A549 (cell line): ENCODE results near the gene TMEM273. TPM values are rescaled to one million over a fixed set of nuclear protein-coding genes. Genes with fewer than 3 reads are reported as not detected.
"Not testable (repeated sequence)": the region's sequence is repeated elsewhere in the genome, so short reads cannot be mapped to it uniquely, and the experiment has no call there.

Experiments
- ATAC-seq, 2 experiments: fragments of 200-7000 bp in 1 of 2; fragments of >200 bp in 1 of 2; cut with Nextera tagmentation in 1 of 2; cut with Tn5 transposase in 1 of 2; 3 replicates each; pipeline versions ENCODE4 v1.8.0 to v1.9.1; 2018 to 2020; ENCODE audit warnings: mild to moderate bottlenecking in 1 of 2, moderate library complexity in 1 of 2
- CTCF ChIA-PET: fragments of 300-600 bp; sonication (Branson Sonifier 250); formaldehyde crosslinking; extraction: SDS; loops from one replicate; lab custom pipeline; 2021; ENCODE audit warnings: antibody characterized with exemption, inconsistent platforms; lab: Yijun Ruan, JAX
- POLR2A ChIA-PET: fragments of 350-600 bp; formaldehyde crosslinking; extraction: SDS; loops from one replicate; lab custom pipeline; 2021; ENCODE audit warnings: antibody characterized with exemption, inconsistent platforms; lab: Yijun Ruan, JAX
- DNase-seq, 2 experiments: peaks; one replicate each; pipeline versions ENCODE4 v3.0.0 to v3.0.0-alpha.2; 2011 to 2016; ENCODE audit warnings: low read depth in 1 of 2, low spot score in 1 of 2
- FAIRE-seq: peaks from 2 replicates; lab custom pipeline; 2011; peaks lifted over from hg19 to GRCh38; lab: Jason Lieb, UNC
- H3K27ac ChIP-seq, 2 experiments: fragments of >200 bp; sonication (Bioruptor Twin); formaldehyde crosslinking; 3 replicates each; pipeline ENCODE4 v1.5.1; 2016 to 2017
- H3K4me1 ChIP-seq: fragments of >200 bp; sonication (Bioruptor Twin); formaldehyde crosslinking; 3 replicates; pipeline ENCODE4 v1.6.1; 2016
- H3K4me2 ChIP-seq: fragments of >200 bp; sonication (Bioruptor Twin); formaldehyde crosslinking; 3 replicates; pipeline ENCODE4 v1.6.1; 2016
- H3K4me3 ChIP-seq: fragments of >200 bp; sonication (Bioruptor Twin); formaldehyde crosslinking; 3 replicates; pipeline ENCODE4 v1.5.1; 2016
- H3K9me3 ChIP-seq: fragments of >200 bp; sonication (Bioruptor Twin); formaldehyde crosslinking; 3 replicates; pipeline ENCODE4 v1.6.1; 2016
- BHLHE40 ChIP-seq: IDR thresholded peaks from 2 replicates; pipeline ENCODE4 v1.6.1; 2012; ENCODE audit warnings: low read depth, low read length, inconsistent platforms
- CBX8 ChIP-seq: fragments of 200-600 bp; sonication (generic); IDR thresholded peaks from 2 replicates; pipeline ENCODE4 v1.6.1; 2016
- CEBPB ChIP-seq, 2 experiments: fragments of >200 bp in 1 of 2; sonication (Bioruptor Twin) in 1 of 2; formaldehyde crosslinking in 1 of 2; IDR thresholded peaks; 2 replicates each; pipeline ENCODE4 v1.6.1; 2012 to 2016
- CTCF ChIP-seq: fragments of >200 bp; sonication (Bioruptor Twin); formaldehyde crosslinking; IDR thresholded peaks from 3 replicates; pipeline ENCODE4 v1.5.1; 2016
- EHMT2 ChIP-seq: fragments of 200-600 bp; sonication (generic); IDR thresholded peaks from 2 replicates; pipeline ENCODE4 v1.6.1; 2016; ENCODE audit warnings: antibody characterized with exemption, low read depth, mild to moderate bottlenecking, moderate library complexity
- EP300 ChIP-seq, 2 experiments: fragments of >200 bp; sonication (Bioruptor Twin); formaldehyde crosslinking; IDR thresholded peaks; 2 replicates in 1 of 2; 3 replicates in 1 of 2; pipeline ENCODE4 v1.6.1; 2016 to 2017
- ESRRA ChIP-seq: fragments of 150-350 bp; IDR thresholded peaks from 2 replicates; pipeline ENCODE4 v1.6.1; 2014; ENCODE audit warnings: mild to moderate bottlenecking, low read length, borderline replicate concordance
- FOSL2 ChIP-seq, 2 experiments: fragments of 450-650 bp in 1 of 2; fragments of >200 bp in 1 of 2; sonication (Bioruptor Twin) in 1 of 2; formaldehyde crosslinking; IDR thresholded peaks; 2 replicates each; pipeline versions ENCODE4 v1.5.0 to v1.6.1; 2016 to 2020; ENCODE audit warnings: mild to moderate bottlenecking in 1 of 2, moderate library complexity in 1 of 2
- FOXS1 ChIP-seq: fragments of 250-450 bp; sonication (Bioruptor Pico); IDR thresholded peaks from 2 replicates; pipeline ENCODE4 v1.5.0; 2020; ENCODE audit warnings: mild to moderate bottlenecking, moderate library complexity
- GATA3 ChIP-seq: IDR thresholded peaks from 2 replicates; pipeline ENCODE4 v1.6.1; 2012; ENCODE audit warnings: borderline replicate concordance
- HOXB5 ChIP-seq: fragments of 250-450 bp; sonication (Bioruptor Pico); IDR thresholded peaks from 2 replicates; pipeline ENCODE4 v1.5.0; 2020; ENCODE audit warnings: mild to moderate bottlenecking, moderate library complexity
- JUN ChIP-seq, 2 experiments: fragments of >200 bp; sonication (Bioruptor Twin); formaldehyde crosslinking; IDR thresholded peaks; 2 replicates in 1 of 2; 3 replicates in 1 of 2; pipeline ENCODE4 v1.6.1; 2016 to 2017
- JUNB ChIP-seq: fragments of >200 bp; sonication (Bioruptor Twin); formaldehyde crosslinking; IDR thresholded peaks from 2 replicates; pipeline ENCODE4 v1.6.1; 2016
- KDM1A ChIP-seq: fragments of 200-600 bp; sonication (generic); IDR thresholded peaks from 2 replicates; pipeline ENCODE4 v1.6.1; 2016; ENCODE audit warnings: low read depth, mild to moderate bottlenecking
- KDM5A ChIP-seq: fragments of 200-600 bp; sonication (generic); IDR thresholded peaks from 2 replicates; pipeline ENCODE4 v1.6.1; 2016; ENCODE audit warnings: antibody characterized with exemption, mild to moderate bottlenecking
- MAFK ChIP-seq: fragments of 450-650 bp; IDR thresholded peaks from 2 replicates; pipeline ENCODE4 v1.6.1; 2014; ENCODE audit not compliant: partially characterized antibody
- RAD21 ChIP-seq, 2 experiments: fragments of >200 bp in 1 of 2; sonication (Bioruptor Twin) in 1 of 2; formaldehyde crosslinking in 1 of 2; IDR thresholded peaks in 1 of 2; conservative IDR thresholded peaks in 1 of 2; 2 replicates in 1 of 2; 3 replicates in 1 of 2; pipeline ENCODE4 v1.6.1; 2012 to 2018; ENCODE audit warnings: inconsistent platforms in 1 of 2
- RCOR1 ChIP-seq: fragments of 150-350 bp; IDR thresholded peaks from 2 replicates; pipeline ENCODE4 v1.6.1; 2014; ENCODE audit warnings: antibody characterized with exemption, low read length, low read depth
- REST ChIP-seq: fragments of 200-600 bp; sonication (generic); IDR thresholded peaks from 2 replicates; pipeline ENCODE4 v1.6.1; 2016; ENCODE audit warnings: antibody characterized with exemption, mild to moderate bottlenecking, moderate library complexity
- SMC3 ChIP-seq: fragments of >200 bp; sonication (Bioruptor Twin); formaldehyde crosslinking; IDR thresholded peaks from 3 replicates; pipeline ENCODE4 v1.6.1; 2018; ENCODE audit warnings: inconsistent platforms
- TFCP2L1 ChIP-seq: fragments of 250-450 bp; sonication (Bioruptor Pico); IDR thresholded peaks from 2 replicates; pipeline ENCODE4 v1.5.0; 2021; ENCODE audit warnings: mild to moderate bottlenecking
- WGBS: methylation state at CpG from one replicate; pipeline ENCODE4 v1.1.6; 2017; ENCODE audit errors: missing lambda C conversion rate; 5-methylcytosine and 5-hydroxymethylcytosine counted together
- polyA plus RNA-seq, 4 experiments: library from polyadenylated mRNA; depleted of rRNA in 3 of 4; stranded (reverse); fragments of >200 nt; fragmentation: RNase III in 1 of 4; extraction: RNeasy Plus Mini Kit Qiagen cat#74134 plus additional on column Dnase treatment in 1 of 4; gene quantifications; 2 replicates in 3 of 4; 3 replicates in 1 of 4; pipeline ENCODE4 v1.2.3, GENCODE V29; 2011 to 2017
- TF ChIP-seq, protein P1 (sequence below): fragments of 450-650 bp; IDR thresholded peaks from 2 replicates; pipeline ENCODE4 v1.6.1; 2014; ENCODE audit warnings: antibody characterized with exemption
- TF ChIP-seq, protein P2 (sequence below): IDR thresholded peaks from 2 replicates; pipeline ENCODE4 v1.6.1; 2012; ENCODE audit warnings: low read depth, borderline replicate concordance

Gene TMEM273
- polyA plus RNA-seq, 2 of the 4 experiments (the other 2 are of a cell fraction) = not detected

DNA sequence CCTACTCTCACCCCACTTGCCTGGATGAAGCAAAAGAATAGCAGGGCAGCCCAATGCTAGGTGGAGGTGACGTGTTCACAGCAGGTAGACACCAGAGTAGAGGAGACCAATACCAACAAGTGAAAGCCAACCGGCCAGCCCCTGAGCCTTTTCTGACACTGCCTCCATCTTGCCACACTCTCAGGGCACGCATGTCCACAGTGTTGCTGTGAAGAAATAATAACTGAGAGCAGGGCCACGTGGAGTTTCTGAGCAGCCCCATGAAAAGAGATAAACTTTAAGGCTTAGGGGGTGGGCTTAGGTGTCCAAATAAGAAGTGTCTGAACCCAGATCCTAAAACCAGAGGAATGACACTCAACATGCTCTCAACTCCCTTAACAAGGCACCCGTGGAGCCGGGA is 9.0 kb upstream of the TMEM273 start:
- 21% methylated on average over 6 of the region's 6 CpGs for WGBS
- ATAC-seq (no peak), FAIRE-seq (no peak)

DNA sequence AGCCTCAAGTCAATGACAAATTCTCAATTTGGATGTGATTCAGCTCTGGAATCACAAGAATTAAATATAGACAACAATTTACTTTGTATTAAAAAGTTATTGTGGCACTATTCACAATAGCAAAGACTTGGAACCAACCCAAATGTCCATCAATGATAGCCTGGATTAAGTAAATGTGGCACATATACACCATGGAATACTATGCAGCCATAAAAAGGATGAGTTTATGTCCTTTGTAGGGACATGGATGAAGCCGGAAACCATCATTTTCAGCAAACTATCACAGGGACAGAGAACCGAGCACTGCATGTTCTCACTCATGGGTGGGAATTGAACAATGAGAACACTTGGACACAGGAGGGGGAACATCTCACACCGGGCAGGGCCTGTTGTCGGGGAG is 7.7 kb upstream of the TMEM273 start:
- DNase-seq, CTCF ChIA-PET, H3K4me2 ChIP-seq, H3K9me3 ChIP-seq, FAIRE-seq, H3K27ac ChIP-seq, ATAC-seq, POLR2A ChIA-PET, H3K4me1 ChIP-seq, H3K4me3 ChIP-seq: not testable (repeated sequence)
- 40% methylated on average over 4 of the region's 4 CpGs for WGBS

More for the DNA sequence above, 9.0 kb upstream of the TMEM273 start:
- H3K27ac ChIP-seq = no peak overlapping the region
- H3K4me2 ChIP-seq = no peak overlapping the region
- H3K4me1 ChIP-seq = no peaks in the 10 kb centered on the region
- no peak for TF ChIP-seq CBX8
- no peak for TF ChIP-seq KDM5A
- TF ChIP-seq GATA3 = no peak
- no peak for TF ChIP-seq EP300 (IDR thresholded peaks at IDR 0.05)
- TF ChIP-seq SMC3 = no peak
- TF ChIP-seq JUN (IDR thresholded peaks at IDR 0.05) = no peak
- TF ChIP-seq BHLHE40 = no peak
- no peak for TF ChIP-seq RCOR1
- no peak for TF ChIP-seq REST
- TF ChIP-seq, protein P1, sequence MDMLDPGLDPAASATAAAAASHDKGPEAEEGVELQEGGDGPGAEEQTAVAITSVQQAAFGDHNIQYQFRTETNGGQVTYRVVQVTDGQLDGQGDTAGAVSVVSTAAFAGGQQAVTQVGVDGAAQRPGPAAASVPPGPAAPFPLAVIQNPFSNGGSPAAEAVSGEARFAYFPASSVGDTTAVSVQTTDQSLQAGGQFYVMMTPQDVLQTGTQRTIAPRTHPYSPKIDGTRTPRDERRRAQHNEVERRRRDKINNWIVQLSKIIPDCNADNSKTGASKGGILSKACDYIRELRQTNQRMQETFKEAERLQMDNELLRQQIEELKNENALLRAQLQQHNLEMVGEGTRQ = no peak
- TF ChIP-seq MAFK = no peak
- TF ChIP-seq TFCP2L1 (CRISPR knock-in tag) = no peak
- no peak for TF ChIP-seq CTCF
- TF ChIP-seq EHMT2 = no peak
- ChIA-PET CTCF (no interaction called here), POLR2A (no interaction called here)
- no peaks in the 10 kb centered on the region for H3K9me3 ChIP-seq
- no peak overlapping the region for H3K4me3 ChIP-seq
- no peak for DNase-seq

DNA sequence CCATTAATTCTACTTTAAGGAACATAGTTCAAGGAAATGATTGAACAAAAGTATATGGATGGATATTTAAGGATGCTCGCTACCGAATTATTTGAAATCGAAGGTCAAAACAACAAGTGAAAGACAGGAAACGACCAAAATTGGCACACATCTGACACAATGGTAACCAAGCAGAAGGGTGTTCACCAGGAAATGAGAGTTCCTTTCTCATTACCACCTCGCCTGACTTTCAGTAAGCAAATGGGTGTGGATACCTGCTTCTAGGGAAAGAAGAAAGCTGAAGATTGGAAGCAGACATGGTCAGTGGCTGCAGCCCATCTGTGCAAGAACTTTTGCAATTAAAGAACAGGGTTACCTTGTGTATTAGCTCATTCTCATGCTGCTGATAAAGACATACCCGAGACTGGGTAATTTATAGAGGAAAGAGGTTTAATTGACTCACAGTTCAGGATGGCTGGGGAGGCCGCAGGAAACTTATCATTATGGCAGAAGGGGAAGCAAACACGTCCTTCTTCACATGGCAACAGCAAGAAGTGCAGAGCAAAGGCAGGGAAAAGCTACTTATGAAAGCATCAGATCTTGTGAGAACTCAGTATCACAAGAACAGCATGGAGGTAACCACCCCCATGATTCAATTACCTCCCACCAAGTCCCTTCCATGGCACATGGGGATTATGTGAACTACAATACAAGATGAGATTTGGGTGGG is 6.2 kb upstream of the TMEM273 start:
- WGBS = 24% methylated on average over 8 of the region's 8 CpGs
- Histone ChIP-seq H3K4me1 (no peaks in the 10 kb centered on the region), H3K27ac (no peak overlapping the region), H3K4me2 (no peak overlapping the region), H3K9me3 (no peaks in the 10 kb centered on the region), H3K4me3 (no peak overlapping the region)
- no peak for FAIRE-seq
- ChIA-PET CTCF (no interaction called here), POLR2A (no interaction called here)
- no peak for ATAC-seq
- no peak for DNase-seq
- TF ChIP-seq SMC3 (no peak), REST (no peak), ESRRA (no peak), CEBPB (IDR thresholded peaks at IDR 0.05) (no peak), FOSL2 (IDR thresholded peaks at IDR 0.05) (no peak), FOSL2 (CRISPR knock-in tag; IDR thresholded peaks at IDR 0.05) (no peak), JUNB (no peak), KDM1A (no peak), HOXB5 (CRISPR knock-in tag) (no peak), FOXS1 (CRISPR knock-in tag) (no peak), TFCP2L1 (CRISPR knock-in tag) (no peak), RAD21 (conservative IDR thresholded peaks at IDR 0.05 in 1 of 2, IDR thresholded peaks at IDR 0.05 in 1 of 2) (no peak)
- TF ChIP-seq, protein P2, sequence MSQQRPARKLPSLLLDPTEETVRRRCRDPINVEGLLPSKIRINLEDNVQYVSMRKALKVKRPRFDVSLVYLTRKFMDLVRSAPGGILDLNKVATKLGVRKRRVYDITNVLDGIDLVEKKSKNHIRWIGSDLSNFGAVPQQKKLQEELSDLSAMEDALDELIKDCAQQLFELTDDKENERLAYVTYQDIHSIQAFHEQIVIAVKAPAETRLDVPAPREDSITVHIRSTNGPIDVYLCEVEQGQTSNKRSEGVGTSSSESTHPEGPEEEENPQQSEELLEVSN = no peak
